HCT116 (cell line): ENCODE data around the gene EIF2S3. TPM values are rescaled to one million over a fixed set of nuclear protein-coding genes. Genes with fewer than 3 reads are reported as not detected.

ENCODE experiments used
- ATAC-seq: fragments of 200-7000 bp; cut with Tn5 transposase; 2 replicates; pipeline ENCODE4 v1.9.1; 2020; ENCODE audit warnings: mild to moderate bottlenecking, moderate library complexity
- BruUV-seq: library from RNA; stranded (reverse); fragments of 400-500 nt; replicated peaks from 2 replicates; lab custom pipeline; 2021; lab: Mats Ljungman, UMichigan
- CTCF ChIA-PET: fragments of 300-600 bp; sonication (Branson Sonifier 250); formaldehyde crosslinking; loops from one replicate; lab custom pipeline; 2021; ENCODE audit warnings: antibody characterized with exemption; lab: Charles Lee
- POLR2A ChIA-PET: fragments of 300-600, 350-600 bp; sonication (Branson Sonifier 250); formaldehyde crosslinking; loops from one replicate; lab custom pipeline; 2021; ENCODE audit warnings: antibody characterized with exemption; lab: Charles Lee
- RAD21 ChIA-PET, 2 experiments: fragments of 300-600 bp; sonication (Branson Sonifier 250); formaldehyde crosslinking; loops; one replicate each; lab custom pipeline; 2023; ENCODE audit warnings: low total read pairs in 2 of 2; ENCODE audit not compliant: uncharacterized antibody in 2 of 2, unreplicated experiment in 2 of 2, low non-redundant PET in 1 of 2; lab: Charles Lee
- DNase-seq: peaks from one replicate; pipeline ENCODE4 v3.0.0-alpha.2; 2010; ENCODE audit warnings: low read depth, low spot score
- H2AFZ ChIP-seq: fragments of 200-600 bp; shearing (Covaris generic), sonication (generic); 2 replicates; pipeline ENCODE4 v1.6.1; 2017; ENCODE audit warnings: low read depth, mixed run types, mixed read lengths, antibody characterized with exemption, low read length; ENCODE audit not compliant: poor library complexity, severe bottlenecking
- H3K27ac ChIP-seq: 2 replicates; pipeline ENCODE4 v1.5.1; 2012; ENCODE audit warnings: low read depth, low read length
- H3K27me3 ChIP-seq: fragments of 200-600 bp; sonication (generic); 2 replicates; pipeline ENCODE4 v1.6.1; 2016; ENCODE audit warnings: mixed run types, low read length, mixed read lengths; ENCODE audit not compliant: insufficient read depth
- H3K36me3 ChIP-seq, 2 experiments: fragments of 200-500 bp in 1 of 2; fragments of 200-600 bp in 1 of 2; sonication (Bioruptor generic) in 1 of 2; sonication (generic) in 1 of 2; 2 replicates each; pipeline versions ENCODE4 v1.5.1 to v1.6.1; 2014 to 2016; ENCODE audit warnings: low read length in 2 of 2, inconsistent platforms in 1 of 2, mixed read lengths in 1 of 2, mixed run types in 1 of 2; ENCODE audit not compliant: insufficient read depth in 2 of 2, control insufficient read depth in 1 of 2
- H3K4me1 ChIP-seq, 2 experiments: fragments of 200-600 bp in 1 of 2; sonication (generic) in 1 of 2; 2 replicates each; pipeline versions ENCODE4 v1.5.1 to v1.6.1; 2012 to 2017; ENCODE audit warnings: low read length in 2 of 2, inconsistent platforms in 1 of 2, mild to moderate bottlenecking in 1 of 2, mixed read lengths in 1 of 2, mixed run types in 1 of 2, moderate library complexity in 1 of 2; ENCODE audit not compliant: insufficient read depth in 2 of 2, control insufficient read depth in 1 of 2
- H3K4me2 ChIP-seq: fragments of 200-600 bp; sonication (generic); 2 replicates; pipeline ENCODE4 v1.6.1; 2017; ENCODE audit warnings: mixed run types, low read length, mixed read lengths
- H3K4me3 ChIP-seq, 2 experiments: fragments of 200-600 bp in 1 of 2; sonication (generic) in 1 of 2; replicated peaks in 1 of 2; 2 replicates each; pipeline ENCODE4 v1.5.1; 2011 to 2016; ENCODE audit warnings: low read length in 2 of 2, control low read depth in 1 of 2, low read depth in 1 of 2, mild to moderate bottlenecking in 1 of 2, mixed read lengths in 1 of 2, mixed run types in 1 of 2
- H3K79me2 ChIP-seq: fragments of 200-600 bp; sonication (generic); 2 replicates; pipeline ENCODE4 v1.6.1; 2017; ENCODE audit warnings: mild to moderate bottlenecking, mixed run types, low read length, moderate library complexity, mixed read lengths; ENCODE audit not compliant: insufficient read depth
- H3K9ac ChIP-seq: fragments of 200-600 bp; sonication (generic); 2 replicates; pipeline ENCODE4 v1.6.1; 2016; ENCODE audit warnings: low read length, mixed read lengths
- H3K9me2 ChIP-seq: fragments of 200-600 bp; sonication (generic), shearing (Covaris generic); 2 replicates; pipeline ENCODE4 v1.6.1; 2017; ENCODE audit warnings: mixed run types, mild to moderate bottlenecking, moderate library complexity; ENCODE audit not compliant: insufficient read depth
- H3K9me3 ChIP-seq, 2 experiments: fragments of 200-500 bp in 1 of 2; fragments of 200-600 bp in 1 of 2; sonication (Bioruptor generic) in 1 of 2; sonication (generic) in 1 of 2; 2 replicates each; pipeline ENCODE4 v1.6.1; 2014 to 2017; ENCODE audit warnings: low read length in 2 of 2, mixed read lengths in 2 of 2, inconsistent platforms in 1 of 2, low read depth in 1 of 2, mild to moderate bottlenecking in 1 of 2, mixed run types in 1 of 2, moderate library complexity in 1 of 2; ENCODE audit not compliant: control insufficient read depth in 1 of 2, insufficient read depth in 1 of 2
- H4K20me1 ChIP-seq: fragments of 200-600 bp; sonication (generic), shearing (Covaris generic); 2 replicates; pipeline ENCODE4 v1.6.1; 2017; ENCODE audit warnings: mixed run types, mild to moderate bottlenecking, moderate library complexity; ENCODE audit not compliant: insufficient read depth
- CEBPB ChIP-seq: IDR thresholded peaks from 2 replicates; pipeline ENCODE4 v1.6.1; 2012; ENCODE audit warnings: low read depth
- CTCF ChIP-seq, 3 experiments: fragments of 200-600 bp in 1 of 3; sonication (generic) in 1 of 3; IDR thresholded peaks in 2 of 3; conservative IDR thresholded peaks in 1 of 3; 2 replicates each; pipeline ENCODE4 v1.5.1; 2012 to 2017; ENCODE audit warnings: low read depth in 2 of 3, low read length in 2 of 3, antibody characterized with exemption in 1 of 3, borderline replicate concordance in 1 of 3, control low read depth in 1 of 3, mild to moderate bottlenecking in 1 of 3, mixed read lengths in 1 of 3, mixed run types in 1 of 3, moderate library complexity in 1 of 3; ENCODE audit not compliant: insufficient read depth in 1 of 3
- ELF1 ChIP-seq: IDR thresholded peaks from 2 replicates; pipeline ENCODE4 v1.6.1; 2012; ENCODE audit warnings: low read depth, borderline replicate concordance
- MAX ChIP-seq: IDR thresholded peaks from 2 replicates; pipeline ENCODE4 v1.6.1; 2012
- POLR2A ChIP-seq: IDR thresholded peaks from 2 replicates; pipeline ENCODE4 v1.7.0; 2011; ENCODE audit warnings: borderline replicate concordance; ENCODE audit not compliant: insufficient read depth, insufficient read length; ENCODE audit errors: extremely low read depth
- POLR2AphosphoS5 ChIP-seq: IDR thresholded peaks from 2 replicates; pipeline ENCODE4 v1.6.1; 2011; ENCODE audit warnings: mild to moderate bottlenecking, low read depth, low read length, moderate library complexity
- RAD21 ChIP-seq: IDR thresholded peaks from 2 replicates; pipeline ENCODE4 v1.6.1; 2012; ENCODE audit warnings: low read depth, mild to moderate bottlenecking
- SRF ChIP-seq: IDR thresholded peaks from 2 replicates; pipeline ENCODE4 v1.6.1; 2012; ENCODE audit warnings: low read depth
- TCF7L2 ChIP-seq: IDR thresholded peaks from 2 replicates; pipeline ENCODE4 v1.7.0; 2011; ENCODE audit warnings: borderline replicate concordance, inconsistent platforms; ENCODE audit not compliant: insufficient read depth, insufficient read length; ENCODE audit errors: extremely low read depth
- YY1 ChIP-seq: IDR thresholded peaks from 2 replicates; pipeline ENCODE4 v1.6.1; 2011; ENCODE audit warnings: low read length, low read depth, moderate library complexity, mild to moderate bottlenecking; ENCODE audit not compliant: insufficient replicate concordance; ENCODE audit errors: extremely low read depth
- ZBTB33 ChIP-seq: IDR thresholded peaks from 2 replicates; pipeline ENCODE4 v1.6.1; 2011; ENCODE audit warnings: mild to moderate bottlenecking, low read length, moderate library complexity; ENCODE audit not compliant: insufficient replicate concordance; ENCODE audit errors: extremely low read depth
- ZFX ChIP-seq: fragments of 450-650 bp; IDR thresholded peaks from 2 replicates; pipeline ENCODE4 v1.6.1; 2017
- ZNF274 ChIP-seq: fragments of 200-500 bp; sonication (Bioruptor generic); IDR thresholded peaks from 2 replicates; pipeline ENCODE4 v1.6.1; 2014; ENCODE audit warnings: mild to moderate bottlenecking, low read depth, low read length, inconsistent platforms
- intact Hi-C: fragments of 100-400 bp; cut with micrococcal nuclease; formaldehyde crosslinking; loops from 2 replicates; pipeline ENCODE4 v1.10.0; 2022
- total RNA-seq: library from RNA; stranded (reverse); gene quantifications from one replicate; pipeline ENCODE4 v1.2.1, GENCODE V29; 2021; ENCODE audit not compliant: unreplicated experiment

EIF2S3 gene
- total RNA-seq, 1 experiment from 2014 or later: 273 TPM

DNA sequence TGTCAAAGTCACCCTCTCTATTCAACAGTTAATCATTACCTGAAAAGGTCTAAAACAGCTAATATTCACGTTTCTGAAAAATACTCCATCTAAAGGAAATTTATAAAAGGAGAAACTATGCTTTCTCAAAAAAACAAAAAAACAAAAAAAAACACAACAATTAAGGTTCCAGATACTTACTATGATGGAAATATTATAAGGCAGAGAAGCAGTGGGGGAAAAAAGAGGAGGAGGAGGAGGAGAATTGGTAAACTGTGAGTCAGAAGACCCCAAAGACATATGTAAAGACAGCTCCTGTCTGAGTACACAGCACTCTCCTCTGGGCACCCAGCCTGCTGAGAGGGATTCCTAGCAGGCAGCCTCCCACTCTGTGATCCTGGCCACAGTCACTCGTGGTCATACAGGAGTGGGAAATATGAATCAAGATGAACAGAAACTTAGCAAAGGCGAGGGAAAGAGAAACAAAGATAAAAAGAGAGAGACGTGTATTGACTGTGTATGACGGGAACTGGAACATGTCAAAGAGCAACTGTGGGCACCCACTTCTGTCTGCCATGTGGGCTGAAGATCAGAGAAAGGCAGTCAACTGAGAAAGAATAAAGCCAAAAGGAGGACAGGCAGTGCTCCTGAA lies 40.3 kb upstream of the EIF2S3 start:
- DNase-seq: no peak
- H2AFZ ChIP-seq: no peak overlapping the region
- POLR2A ChIA-PET: interaction anchor here (0.6 kb wide), 1 partner anchor 40 kb away, joined by 3 read pairs; no protein-coding TSS in a partner anchor
- H3K9me2 ChIP-seq: no peaks in the 10 kb centered on the region
- BruUV-seq: no TSS peak
- no peak overlapping the region for H3K27ac ChIP-seq
- no peaks in the 10 kb centered on the region for H3K27me3 ChIP-seq
- TF ChIP-seq ZNF274 (no peak), CEBPB (no peak), RAD21 (no peak), POLR2AphosphoS5 (no peak), SRF (no peak), ELF1 (no peak), CTCF (IDR thresholded peaks at IDR 0.05 in 2 of 3, conservative IDR thresholded peaks at IDR 0.05 in 1 of 3; ENCODE audit: borderline replicate concordance in 1 of 3, insufficient read depth in 1 of 3, low read depth in 2 of 3, low read length in 2 of 3) (no peak), ZFX (no peak), POLR2A (no peak), TCF7L2 (no peak), ZBTB33 (no peak), MAX (no peak), YY1 (no peak)
- H4K20me1 ChIP-seq: no peaks in the 10 kb centered on the region
- RAD21 ChIA-PET: no interaction called here
- H3K9me3 ChIP-seq: no peaks in the 10 kb centered on the region
- H3K9ac ChIP-seq: no peak overlapping the region
- no peak overlapping the region for H3K4me3 ChIP-seq
- CTCF ChIA-PET: interaction anchor here (1.2 kb wide), 1 partner anchor 40 kb away, joined by 4 read pairs; the partner anchor contains the start of gene EIF2S3
- no peak overlapping the region for H3K4me2 ChIP-seq
- no peak for ATAC-seq
- H3K79me2 ChIP-seq: peaks cover 65% of the 10 kb centered on the region
- intact Hi-C loops: no loop called here
- H3K4me1 ChIP-seq: no peaks in the 10 kb centered on the region
- no peaks in the 10 kb centered on the region; a peak in 1 of 4 replicates for H3K36me3 ChIP-seq
